NB4 (cell line): ENCODE measurements around the gene ZNRF3.

Experiments
- POLR2A ChIP-seq: IDR thresholded peaks from 2 replicates; pipeline ENCODE4 v1.6.1; 2011; ENCODE audit warnings: mild to moderate bottlenecking; ENCODE audit not compliant: insufficient read length; ENCODE audit errors: extremely low read depth
- TF ChIP-seq, protein P1 (sequence below): IDR thresholded peaks from one replicate; pipeline ENCODE4 v1.5.1; 2012; ENCODE audit warnings: low read depth, low read length
- TF ChIP-seq, protein P2 (sequence below): IDR thresholded peaks from 2 replicates; pipeline ENCODE4 v1.6.1; 2011; ENCODE audit warnings: low read depth, low read length

DNA sequence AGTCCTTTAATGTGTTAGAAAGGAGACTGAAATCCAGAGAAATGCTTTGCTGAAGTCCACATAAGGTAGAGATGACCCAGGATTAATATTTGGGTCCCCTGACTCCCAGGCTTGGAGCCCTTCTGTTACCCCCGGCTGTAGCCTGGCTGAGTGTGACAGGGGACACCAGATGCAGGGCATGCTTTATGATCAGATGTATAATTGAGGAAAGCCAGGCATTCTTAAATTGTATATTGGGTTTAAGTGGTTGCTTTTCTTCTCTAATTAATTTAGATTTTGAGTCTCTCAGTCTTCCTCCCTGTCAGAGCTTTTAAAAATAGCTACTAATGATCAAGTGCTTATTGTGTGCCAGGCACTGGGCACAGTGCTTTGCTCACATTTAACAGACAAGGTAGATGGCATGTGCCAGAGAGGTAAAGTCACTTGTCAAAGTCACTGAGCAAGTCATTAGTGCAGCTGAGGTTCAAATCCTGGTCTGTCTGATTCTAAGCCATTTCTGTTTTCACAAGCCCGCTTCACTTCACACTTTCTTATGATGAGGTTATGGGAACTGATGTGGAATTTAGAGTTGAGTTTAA is 7.9 kb downstream of the ZNRF3 start:
- TF ChIP-seq, protein P1, sequence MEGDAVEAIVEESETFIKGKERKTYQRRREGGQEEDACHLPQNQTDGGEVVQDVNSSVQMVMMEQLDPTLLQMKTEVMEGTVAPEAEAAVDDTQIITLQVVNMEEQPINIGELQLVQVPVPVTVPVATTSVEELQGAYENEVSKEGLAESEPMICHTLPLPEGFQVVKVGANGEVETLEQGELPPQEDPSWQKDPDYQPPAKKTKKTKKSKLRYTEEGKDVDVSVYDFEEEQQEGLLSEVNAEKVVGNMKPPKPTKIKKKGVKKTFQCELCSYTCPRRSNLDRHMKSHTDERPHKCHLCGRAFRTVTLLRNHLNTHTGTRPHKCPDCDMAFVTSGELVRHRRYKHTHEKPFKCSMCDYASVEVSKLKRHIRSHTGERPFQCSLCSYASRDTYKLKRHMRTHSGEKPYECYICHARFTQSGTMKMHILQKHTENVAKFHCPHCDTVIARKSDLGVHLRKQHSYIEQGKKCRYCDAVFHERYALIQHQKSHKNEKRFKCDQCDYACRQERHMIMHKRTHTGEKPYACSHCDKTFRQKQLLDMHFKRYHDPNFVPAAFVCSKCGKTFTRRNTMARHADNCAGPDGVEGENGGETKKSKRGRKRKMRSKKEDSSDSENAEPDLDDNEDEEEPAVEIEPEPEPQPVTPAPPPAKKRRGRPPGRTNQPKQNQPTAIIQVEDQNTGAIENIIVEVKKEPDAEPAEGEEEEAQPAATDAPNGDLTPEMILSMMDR = no peak
- no peak for TF ChIP-seq POLR2A
- TF ChIP-seq, protein P2, sequence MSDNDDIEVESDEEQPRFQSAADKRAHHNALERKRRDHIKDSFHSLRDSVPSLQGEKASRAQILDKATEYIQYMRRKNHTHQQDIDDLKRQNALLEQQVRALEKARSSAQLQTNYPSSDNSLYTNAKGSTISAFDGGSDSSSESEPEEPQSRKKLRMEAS = no peak
